ENCODE results near the gene SEMA4A. TPM values are rescaled to one million over a fixed set of nuclear protein-coding genes. Genes with fewer than 3 reads are reported as not detected.
"Not testable (repeated sequence)": the region's sequence is repeated elsewhere in the genome, so short reads cannot be mapped to it uniquely, and the experiment has no call there.

The SEMA4A gene
- total RNA-seq, 1 donor from 2014 or later, result 30.7 TPM

GRCh38 chr1:156118177-156118868 lies 35.1 kb upstream of the SEMA4A start:
- Histone ChIP-seq H3K9me3 (no peaks in the 10 kb centered on the region), H3K27ac (peak overlapping the region; percentile 95), H3K4me3 (peak overlapping the region; percentile 93), H3K27me3 (no peaks in the 10 kb centered on the region), H3K4me1 (peaks cover 74% of the 10 kb centered on the region), H3K36me3 (no peaks in the 10 kb centered on the region)
- DNase-seq (peak; percentile 80), ATAC-seq (peak; percentile 11)
- TF ChIP-seq CTCF (IDR thresholded peaks at IDR 0.05), result no peak
- intact Hi-C loops (cut with DNase I), result no loop called here

- H3K27ac ChIP-seq, result peak overlapping the region; percentile 95
- intact Hi-C loops (cut with DNase I), result no loop called here
- peak overlapping the region; percentile 16 for H3K4me3 ChIP-seq
- H3K4me1 ChIP-seq, result peaks cover 78% of the 10 kb centered on the region
- peak; percentile 37 for ATAC-seq
- no peak for DNase-seq
- no peak for TF ChIP-seq CTCF (IDR thresholded peaks at IDR 0.05)
- no peaks in the 10 kb centered on the region for H3K9me3 ChIP-seq
- no peaks in the 10 kb centered on the region for H3K36me3 ChIP-seq
- H3K27me3 ChIP-seq, result no peaks in the 10 kb centered on the region
These were observed 33.7 kb upstream of the SEMA4A start for GRCh38 chr1:156119503-156120209.

- Histone ChIP-seq H3K4me3 (no peak overlapping the region), H3K27ac (peak overlapping the region; percentile 95), H3K4me1 (peaks cover 85% of the 10 kb centered on the region), H3K36me3 (no peaks in the 10 kb centered on the region), H3K27me3 (no peaks in the 10 kb centered on the region), H3K9me3 (no peaks in the 10 kb centered on the region)
- intact Hi-C loops (cut with DNase I), result no loop called here
- no peak for TF ChIP-seq CTCF (IDR thresholded peaks at IDR 0.05)
- ATAC-seq (no peak), DNase-seq (no peak)
These were observed 33.1 kb upstream of the SEMA4A start for GRCh38 chr1:156120318-156120717.

- DNase-seq; H3K9me3 ChIP-seq; H3K27me3 ChIP-seq; intact Hi-C loops (cut with DNase I); ATAC-seq; H3K36me3 ChIP-seq; H3K4me3 ChIP-seq: not testable (repeated sequence)
- H3K27ac ChIP-seq, result peak overlapping the region; percentile 95
- peaks cover 92% of the 10 kb centered on the region for H3K4me1 ChIP-seq
These were observed 32.4 kb upstream of the SEMA4A start for GRCh38 chr1:156121005-156121404.

GRCh38 chr1:156121457-156121856 lies 31.9 kb upstream of the SEMA4A start:
- no peaks in the 10 kb centered on the region for H3K9me3 ChIP-seq
- ATAC-seq, result no peak
- DNase-seq, result no peak
- peak overlapping the region; percentile 95 for H3K27ac ChIP-seq
- H3K4me1 ChIP-seq, result peaks cover 96% of the 10 kb centered on the region
- peak overlapping the region; percentile 39 for H3K4me3 ChIP-seq
- no peaks in the 10 kb centered on the region for H3K36me3 ChIP-seq
- intact Hi-C loops (cut with DNase I), result no loop called here
- TF ChIP-seq CTCF (IDR thresholded peaks at IDR 0.05), result no peak
- no peaks in the 10 kb centered on the region for H3K27me3 ChIP-seq

- ATAC-seq (no peak), DNase-seq (no peak)
- H3K4me1 ChIP-seq, result peaks cover 99% of the 10 kb centered on the region
- peak overlapping the region; percentile 95 for H3K27ac ChIP-seq
- no peak for TF ChIP-seq CTCF (IDR thresholded peaks at IDR 0.05)
- H3K27me3 ChIP-seq, result no peaks in the 10 kb centered on the region
- intact Hi-C loops (cut with DNase I), result no loop called here
- H3K9me3 ChIP-seq, result no peaks in the 10 kb centered on the region
- peak overlapping the region; percentile 39 for H3K4me3 ChIP-seq
- no peaks in the 10 kb centered on the region for H3K36me3 ChIP-seq
These were observed 31.3 kb upstream of the SEMA4A start for GRCh38 chr1:156122086-156122485.
